GF-D8 (cell line): ENCODE results near the gene ZDHHC24.

Experiments
- DNase-seq: peaks from one replicate; lab custom pipeline; 2025; lab: John Stamatoyannopoulos, UW

Gene ZDHHC24

DNA sequence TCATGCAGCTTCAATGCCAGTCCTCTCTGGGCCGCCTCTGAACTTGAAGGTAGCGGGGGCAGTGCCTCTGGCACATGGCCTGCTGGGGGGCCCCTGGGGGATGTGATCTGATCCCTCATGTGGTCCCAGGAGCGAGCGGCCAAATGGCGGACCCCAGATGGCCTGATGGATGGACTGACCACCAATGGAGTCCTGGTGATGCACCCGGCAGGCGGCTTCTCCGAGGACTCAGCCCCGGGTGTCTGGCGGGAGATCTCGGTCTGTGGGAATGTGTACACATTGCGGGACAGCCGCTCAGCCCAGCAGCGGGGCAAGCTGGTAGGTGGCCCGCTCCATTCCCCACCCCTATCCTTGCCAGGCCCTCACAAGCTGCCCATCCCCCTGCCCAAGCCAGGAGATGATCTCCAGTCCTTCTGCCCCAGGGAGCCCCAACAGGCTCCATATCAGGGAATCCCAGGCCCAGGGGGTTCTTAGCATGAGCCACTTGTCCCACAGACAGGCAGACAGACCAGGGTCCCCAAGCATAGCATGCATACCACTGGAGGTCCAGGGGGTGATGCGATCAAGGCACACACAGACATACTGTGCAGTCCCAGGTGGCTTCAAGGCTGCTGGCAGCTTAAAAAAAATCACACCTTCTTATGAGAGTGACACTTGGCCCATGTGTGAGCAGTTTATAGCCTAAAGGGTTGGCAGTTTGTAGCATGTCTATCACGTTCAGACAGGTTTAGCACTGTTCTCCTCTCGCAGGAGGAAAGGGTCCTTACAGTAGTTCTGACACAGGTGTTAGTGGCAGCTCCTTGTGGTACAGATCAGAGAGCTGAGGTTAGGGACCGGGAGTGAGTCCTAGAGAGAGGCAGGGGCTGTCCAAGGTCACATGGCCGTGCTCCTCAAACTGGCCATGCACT is 72.0 kb downstream of the ZDHHC24 start:
- DNase-seq, result no peak

DNA sequence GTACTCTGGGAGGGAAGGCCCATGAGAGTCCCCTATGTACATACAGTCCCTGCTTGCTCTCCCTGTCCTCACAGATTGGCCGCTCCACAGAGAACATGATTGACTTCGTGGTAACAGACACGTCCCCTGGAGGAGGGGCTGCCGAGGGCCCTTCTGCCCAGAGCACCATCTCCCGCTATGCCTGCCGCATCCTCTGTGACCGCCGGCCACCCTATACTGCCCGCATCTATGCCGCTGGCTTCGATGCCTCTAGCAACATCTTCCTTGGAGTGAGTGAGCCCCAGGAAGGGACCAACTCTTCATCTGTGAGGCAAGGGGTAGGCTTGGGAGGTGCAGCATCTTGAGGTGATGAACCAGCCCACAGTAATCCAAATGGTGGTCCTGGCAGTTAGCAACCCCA is 72.7 kb downstream of the ZDHHC24 start:
- DNase-seq, result no peak

- DNase-seq, result no peak
These were observed 73.8 kb downstream of the ZDHHC24 start for GRCh38 chr11:66472054-66472453.

- DNase-seq, result no peak
These were observed 74.7 kb downstream of the ZDHHC24 start for GRCh38 chr11:66471142-66471541.
